MM.1S (cell line): ENCODE results near the gene DEPDC5.

ENCODE experiments used
- DNase-seq: peaks from one replicate; pipeline ENCODE4 v3.0.0-alpha.2; 2015
- H2AFZ ChIP-seq: fragments of 300-600 bp; sonication (generic); 2 replicates; pipeline ENCODE4 v1.6.0; 2016; ENCODE audit warnings: antibody characterized with exemption, low read length
- H3F3A ChIP-seq: fragments of 300-600 bp; sonication (generic); 2 replicates; pipeline ENCODE4 v1.6.1; 2016; ENCODE audit warnings: mild to moderate bottlenecking, antibody characterized with exemption, low read length, moderate library complexity, mixed read lengths; ENCODE audit not compliant: insufficient read depth
- H3K27ac ChIP-seq: fragments of 300-600 bp; sonication (generic); 2 replicates; pipeline ENCODE4 v1.5.1; 2016; ENCODE audit warnings: mild to moderate bottlenecking, low read length
- H3K27me3 ChIP-seq: fragments of 300-600 bp; sonication (generic); replicated peaks from 2 replicates; pipeline ENCODE4 v1.6.0; 2016; ENCODE audit warnings: low read length; ENCODE audit not compliant: insufficient read depth
- H3K36me3 ChIP-seq: fragments of 300-600 bp; sonication (generic); replicated peaks from 2 replicates; pipeline ENCODE4 v1.6.1; 2016; ENCODE audit warnings: mild to moderate bottlenecking, low read length, mixed read lengths; ENCODE audit not compliant: insufficient read depth
- H3K4me1 ChIP-seq: fragments of 300-600 bp; sonication (generic); 2 replicates; pipeline ENCODE4 v1.6.1; 2016; ENCODE audit warnings: low read length, mixed read lengths
- H3K4me2 ChIP-seq: fragments of 300-600 bp; sonication (generic); 2 replicates; pipeline ENCODE4 v1.6.0; 2016; ENCODE audit warnings: low read depth, low read length
- H3K4me3 ChIP-seq: fragments of 300-600 bp; sonication (generic); 2 replicates; pipeline ENCODE4 v1.5.1; 2016; ENCODE audit warnings: low read length, mixed read lengths
- H3K79me2 ChIP-seq: fragments of 300-600 bp; sonication (generic); 2 replicates; pipeline ENCODE4 v1.6.1; 2016; ENCODE audit warnings: mixed run types, low read length, mixed read lengths
- H3K9ac ChIP-seq: fragments of 300-600 bp; sonication (generic); 2 replicates; pipeline ENCODE4 v1.6.1; 2016; ENCODE audit warnings: low read length, mixed read lengths
- H3K9me2 ChIP-seq: fragments of 300-600 bp; sonication (generic); replicated peaks from 2 replicates; pipeline ENCODE4 v1.6.1; 2016; ENCODE audit warnings: mild to moderate bottlenecking, low read length, mixed read lengths; ENCODE audit not compliant: insufficient read depth
- H3K9me3 ChIP-seq: fragments of 300-600 bp; sonication (generic); replicated peaks from 2 replicates; pipeline ENCODE4 v1.6.1; 2016; ENCODE audit warnings: mild to moderate bottlenecking, low read length, mixed read lengths; ENCODE audit not compliant: insufficient read depth
- H4K20me1 ChIP-seq: fragments of 300-600 bp; sonication (generic); 2 replicates; pipeline ENCODE4 v1.6.1; 2016; ENCODE audit warnings: mild to moderate bottlenecking, low read length, moderate library complexity, mixed read lengths; ENCODE audit not compliant: insufficient read depth
- CTCF ChIP-seq: fragments of 300-600 bp; sonication (generic); IDR thresholded peaks from 2 replicates; pipeline ENCODE4 v1.5.1; 2016; ENCODE audit warnings: antibody characterized with exemption, low read length, mixed read lengths
- EZH2 ChIP-seq: fragments of 300-600 bp; sonication (generic); optimal IDR thresholded peaks from 2 replicates; pipeline ENCODE3; 2017; ENCODE audit warnings: low read depth, mild to moderate bottlenecking, antibody characterized with exemption, low read length, mixed read lengths
- EZH2phosphoT487 ChIP-seq: fragments of 300-600 bp; sonication (generic); IDR thresholded peaks from 2 replicates; pipeline ENCODE4 v1.6.1; 2018; ENCODE audit warnings: antibody characterized with exemption, low read length

DEPDC5 gene

GRCh38 chr22:31836010-31836409 lies 82.2 kb downstream of the DEPDC5 start:
- no peaks in the 10 kb centered on the region; the same call in 1 of the 2 replicates for H3K36me3 ChIP-seq

GRCh38 chr22:31838917-31839316 lies 85.1 kb downstream of the DEPDC5 start:
- no peak for DNase-seq
- Histone ChIP-seq H3K4me1 (no peaks in the 10 kb centered on the region), H3K4me3 (no peak overlapping the region), H2AFZ (no peak overlapping the region), H3F3A (no peaks in the 10 kb centered on the region), H3K36me3 (no peaks in the 10 kb centered on the region), H3K4me2 (no peak overlapping the region), H3K9me2 (no peaks in the 10 kb centered on the region), H3K9me3 (no peaks in the 10 kb centered on the region), H4K20me1 (no peaks in the 10 kb centered on the region), H3K27ac (no peak overlapping the region), H3K27me3 (no peaks in the 10 kb centered on the region), H3K9ac (no peak overlapping the region), H3K79me2 (no peaks in the 10 kb centered on the region)
- TF ChIP-seq EZH2phosphoT487 (no peak), EZH2 (no peak), CTCF (no peak)

More at GRCh38 chr22:31836010-31836409, 82.2 kb downstream of the DEPDC5 start:
- no peak overlapping the region for H3K4me3 ChIP-seq
- H3K9me2 ChIP-seq = no peaks in the 10 kb centered on the region
- no peak overlapping the region for H3K27ac ChIP-seq
- no peaks in the 10 kb centered on the region for H3F3A ChIP-seq
- H3K79me2 ChIP-seq = no peaks in the 10 kb centered on the region
- H3K27me3 ChIP-seq = no peaks in the 10 kb centered on the region
- H3K4me2 ChIP-seq = no peak overlapping the region
- no peak overlapping the region for H3K9ac ChIP-seq
- no peaks in the 10 kb centered on the region for H3K9me3 ChIP-seq
- TF ChIP-seq EZH2phosphoT487 (no peak), CTCF (no peak), EZH2 (no peak)
- H3K4me1 ChIP-seq = no peaks in the 10 kb centered on the region
- no peak for DNase-seq
- no peak overlapping the region for H2AFZ ChIP-seq
- no peaks in the 10 kb centered on the region for H4K20me1 ChIP-seq

DNA sequence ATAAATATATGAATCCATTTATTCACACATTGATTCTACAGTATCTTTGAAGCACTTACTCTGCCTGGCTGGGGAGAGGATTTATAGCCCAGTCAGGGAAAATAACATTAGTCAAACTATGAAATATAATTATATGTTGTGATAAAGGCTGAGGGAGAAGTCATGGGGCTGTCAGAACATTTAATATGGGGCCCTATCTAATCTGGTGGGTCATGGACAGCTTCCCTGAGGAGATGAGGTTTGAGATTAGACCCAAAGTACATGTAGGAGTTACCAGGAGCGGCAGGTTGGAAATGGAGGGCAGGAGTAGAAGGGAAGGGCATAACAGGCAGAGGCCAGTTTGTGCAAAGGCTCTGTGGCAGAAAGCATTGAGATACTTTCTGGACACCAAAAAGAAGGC lies 86.2 kb downstream of the DEPDC5 start:
- H3F3A ChIP-seq = no peaks in the 10 kb centered on the region
- H3K9ac ChIP-seq = no peak overlapping the region
- no peak overlapping the region for H3K4me3 ChIP-seq
- H3K9me3 ChIP-seq = no peaks in the 10 kb centered on the region
- DNase-seq = no peak
- H3K27ac ChIP-seq = no peak overlapping the region
- no peak overlapping the region for H2AFZ ChIP-seq
- no peaks in the 10 kb centered on the region for H3K4me1 ChIP-seq
- H4K20me1 ChIP-seq = no peaks in the 10 kb centered on the region
- H3K27me3 ChIP-seq = no peaks in the 10 kb centered on the region
- H3K4me2 ChIP-seq = no peak overlapping the region
- H3K9me2 ChIP-seq = no peaks in the 10 kb centered on the region
- no peaks in the 10 kb centered on the region for H3K79me2 ChIP-seq
- H3K36me3 ChIP-seq = no peaks in the 10 kb centered on the region
- TF ChIP-seq EZH2 (no peak), CTCF (no peak), EZH2phosphoT487 (no peak)
